HG03097 (cell line): ENCODE results near the gene CHAC1.

Experiments
- ATAC-seq: cut with Tn5 transposase; IDR thresholded peaks from one replicate; pipeline ENCODE4 v1.9.1; 2021; ENCODE audit not compliant: unreplicated experiment, low FRiP score

CHAC1 gene

DNA sequence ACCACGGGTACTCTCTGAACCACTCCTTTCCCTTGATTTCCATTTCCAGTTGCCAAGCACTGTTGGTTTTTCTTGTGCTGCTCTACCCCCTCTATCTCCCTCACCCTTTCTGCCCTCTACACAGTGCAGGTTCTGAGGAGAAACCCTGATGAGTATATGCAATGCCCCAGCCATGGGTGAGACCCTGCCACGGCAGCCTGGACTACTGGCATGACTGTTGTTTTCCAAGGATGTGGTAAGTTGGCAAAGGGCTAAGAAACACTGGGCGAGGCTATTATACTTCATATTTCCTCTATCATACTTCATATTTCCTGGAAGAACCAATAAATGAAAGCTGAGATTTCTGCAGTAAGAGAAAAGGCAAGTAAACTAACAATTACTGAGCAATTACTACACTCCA, 27.9 kb downstream of the CHAC1 start:
- no peak for ATAC-seq

- ATAC-seq = no peak
Measured at GRCh38 chr15:40982855-40983254, 29.6 kb downstream of the CHAC1 start.

DNA sequence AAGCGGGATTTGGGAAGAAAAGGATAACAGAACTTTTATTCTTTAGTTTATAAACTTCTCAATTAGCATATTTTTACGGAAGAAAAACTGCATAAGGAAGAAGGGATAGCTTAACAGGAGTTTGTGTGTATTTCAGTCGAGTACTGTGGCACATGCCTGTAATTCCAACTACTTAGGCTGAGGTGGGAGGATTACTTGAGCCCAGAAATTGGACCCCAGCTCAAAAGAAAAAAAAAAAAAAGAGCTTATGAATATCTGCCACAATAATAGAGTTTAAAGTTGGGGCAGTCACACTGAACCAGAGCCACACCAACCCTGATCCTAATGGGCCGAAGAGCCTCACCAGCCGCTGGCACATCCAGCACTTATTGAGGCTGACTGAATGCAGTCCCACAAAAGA, 31.1 kb downstream of the CHAC1 start:
- ATAC-seq = no peak

GRCh38 chr15:40984964-40985363, 31.7 kb downstream of the CHAC1 start:
- no peak for ATAC-seq

DNA sequence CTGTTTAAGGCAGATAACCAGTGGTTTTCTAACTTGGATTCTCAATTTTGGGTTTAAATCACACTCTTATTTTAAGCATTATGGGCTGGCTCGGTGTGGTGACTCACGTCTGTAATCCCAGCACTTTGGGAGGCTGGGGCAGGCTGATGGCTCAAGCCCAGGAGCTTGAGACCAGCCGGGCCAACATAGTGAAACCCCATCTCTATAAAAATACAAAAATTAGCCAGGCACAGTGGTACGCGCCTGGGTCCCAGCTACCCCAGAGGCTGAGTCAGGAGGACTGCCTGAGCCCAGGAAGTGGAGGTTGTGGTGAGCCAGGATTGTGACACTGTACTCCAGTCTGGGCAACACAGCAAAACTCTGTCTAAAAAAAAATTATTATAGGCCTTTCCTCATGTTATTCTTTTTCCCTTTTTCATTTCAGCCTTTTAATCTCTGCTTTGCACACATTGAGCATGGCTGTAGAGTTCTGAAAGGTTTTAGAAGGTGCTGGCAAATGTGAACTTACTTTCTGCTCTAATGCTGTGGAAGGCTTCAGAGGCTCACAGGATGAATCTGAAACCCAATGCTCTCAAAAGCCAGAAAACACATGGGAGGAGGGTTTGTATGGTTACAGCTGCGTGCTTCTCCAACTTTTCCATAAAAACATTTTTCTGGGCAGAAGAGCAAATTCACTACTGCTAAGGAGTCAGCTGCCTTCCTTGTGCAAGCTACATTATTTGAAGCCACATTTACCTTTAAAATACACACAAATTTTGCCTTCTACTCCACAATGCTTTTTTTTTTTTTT, 32.5 kb downstream of the CHAC1 start:
- no peak for ATAC-seq

GRCh38 chr15:40986820-40987219, 33.5 kb downstream of the CHAC1 start:
- ATAC-seq = no peak

DNA sequence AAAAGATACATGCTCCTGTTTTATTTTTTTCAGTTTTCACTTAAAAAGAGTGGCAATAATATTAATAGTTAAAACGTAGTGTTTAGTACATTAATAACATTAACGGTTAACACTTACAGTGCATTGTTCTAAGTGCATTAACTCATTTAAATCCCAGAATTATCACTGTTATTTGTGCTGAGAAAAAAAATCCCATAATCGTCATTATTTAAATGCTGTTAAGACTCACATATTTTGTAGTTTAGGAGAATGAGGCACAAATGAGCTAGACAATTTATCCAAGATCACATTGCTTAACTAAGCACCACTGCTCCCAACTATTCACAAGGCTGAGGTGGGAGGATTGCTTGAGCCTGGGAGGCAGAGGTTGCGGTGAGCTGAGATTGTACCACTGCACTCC, 34.9 kb downstream of the CHAC1 start:
- no peak for ATAC-seq

DNA sequence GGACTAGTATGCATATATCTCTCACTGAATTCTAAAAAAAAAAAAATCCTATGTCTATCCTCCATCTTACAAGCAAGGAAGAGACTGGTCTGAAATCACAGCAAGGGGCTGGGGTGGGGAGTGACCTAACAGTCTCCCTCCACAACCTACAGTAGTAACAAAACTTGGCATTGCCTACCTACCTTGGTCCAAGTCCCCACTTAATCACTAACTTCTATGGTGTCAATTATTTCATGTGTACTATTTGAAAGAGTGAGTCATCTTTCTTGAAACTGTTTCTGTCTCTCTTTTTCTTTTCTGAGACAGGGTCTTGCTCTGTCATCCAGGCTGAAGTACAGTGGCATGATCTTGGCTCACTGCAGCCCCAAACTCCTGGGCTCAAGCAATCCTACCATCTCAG, 36.8 kb downstream of the CHAC1 start:
- ATAC-seq = no peak

- no peak for ATAC-seq
Measured at GRCh38 chr15:40990789-40991188, 37.5 kb downstream of the CHAC1 start.

- no peak for ATAC-seq
Measured at GRCh38 chr15:40991355-40991754, 38.1 kb downstream of the CHAC1 start.

GRCh38 chr15:40992241-40992741, 39.0 kb downstream of the CHAC1 start:
- ATAC-seq = no peak

DNA sequence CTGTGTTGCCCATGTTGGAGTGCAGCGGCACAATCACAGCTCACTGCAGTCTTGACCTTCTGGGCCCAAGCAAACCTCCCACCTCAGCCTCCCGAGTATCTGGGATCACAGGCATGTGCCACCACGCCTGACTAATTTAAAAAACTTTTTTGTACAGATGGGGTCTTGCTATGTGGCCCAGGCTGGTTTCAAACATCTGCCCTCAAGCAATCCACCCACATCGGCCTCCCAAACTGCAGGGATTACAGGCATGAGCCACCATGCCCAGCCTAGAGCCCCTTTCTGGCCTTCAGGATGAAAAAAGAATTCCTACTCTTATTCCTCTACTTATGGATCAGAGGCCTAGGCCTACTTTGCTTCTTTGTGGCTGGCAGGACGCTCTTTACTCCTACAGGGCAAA, 39.6 kb downstream of the CHAC1 start:
- no peak for ATAC-seq

- ATAC-seq = no peak
Measured at GRCh38 chr15:40995656-40996055, 42.4 kb downstream of the CHAC1 start.

- no peak for ATAC-seq
Measured at GRCh38 chr15:40999190-40999589, 45.9 kb downstream of the CHAC1 start.

GRCh38 chr15:41001524-41002214, 48.4 kb downstream of the CHAC1 start:
- ATAC-seq = no peak

- no peak for ATAC-seq
Measured at GRCh38 chr15:41004490-41004889, 51.2 kb downstream of the CHAC1 start.
